ENCODE results near the gene ATXN2.
A peak's percentile ranks its signal among the peaks of the same experiment; 100 is the strongest.
"Not testable (repeated sequence)": the region's sequence is repeated elsewhere in the genome, so short reads cannot be mapped to it uniquely, and the experiment has no call there.

Gene ATXN2, protein sequence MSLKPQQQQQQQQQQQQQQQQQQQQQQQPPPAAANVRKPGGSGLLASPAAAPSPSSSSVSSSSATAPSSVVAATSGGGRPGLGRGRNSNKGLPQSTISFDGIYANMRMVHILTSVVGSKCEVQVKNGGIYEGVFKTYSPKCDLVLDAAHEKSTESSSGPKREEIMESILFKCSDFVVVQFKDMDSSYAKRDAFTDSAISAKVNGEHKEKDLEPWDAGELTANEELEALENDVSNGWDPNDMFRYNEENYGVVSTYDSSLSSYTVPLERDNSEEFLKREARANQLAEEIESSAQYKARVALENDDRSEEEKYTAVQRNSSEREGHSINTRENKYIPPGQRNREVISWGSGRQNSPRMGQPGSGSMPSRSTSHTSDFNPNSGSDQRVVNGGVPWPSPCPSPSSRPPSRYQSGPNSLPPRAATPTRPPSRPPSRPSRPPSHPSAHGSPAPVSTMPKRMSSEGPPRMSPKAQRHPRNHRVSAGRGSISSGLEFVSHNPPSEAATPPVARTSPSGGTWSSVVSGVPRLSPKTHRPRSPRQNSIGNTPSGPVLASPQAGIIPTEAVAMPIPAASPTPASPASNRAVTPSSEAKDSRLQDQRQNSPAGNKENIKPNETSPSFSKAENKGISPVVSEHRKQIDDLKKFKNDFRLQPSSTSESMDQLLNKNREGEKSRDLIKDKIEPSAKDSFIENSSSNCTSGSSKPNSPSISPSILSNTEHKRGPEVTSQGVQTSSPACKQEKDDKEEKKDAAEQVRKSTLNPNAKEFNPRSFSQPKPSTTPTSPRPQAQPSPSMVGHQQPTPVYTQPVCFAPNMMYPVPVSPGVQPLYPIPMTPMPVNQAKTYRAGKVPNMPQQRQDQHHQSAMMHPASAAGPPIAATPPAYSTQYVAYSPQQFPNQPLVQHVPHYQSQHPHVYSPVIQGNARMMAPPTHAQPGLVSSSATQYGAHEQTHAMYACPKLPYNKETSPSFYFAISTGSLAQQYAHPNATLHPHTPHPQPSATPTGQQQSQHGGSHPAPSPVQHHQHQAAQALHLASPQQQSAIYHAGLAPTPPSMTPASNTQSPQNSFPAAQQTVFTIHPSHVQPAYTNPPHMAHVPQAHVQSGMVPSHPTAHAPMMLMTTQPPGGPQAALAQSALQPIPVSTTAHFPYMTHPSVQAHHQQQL

DNA sequence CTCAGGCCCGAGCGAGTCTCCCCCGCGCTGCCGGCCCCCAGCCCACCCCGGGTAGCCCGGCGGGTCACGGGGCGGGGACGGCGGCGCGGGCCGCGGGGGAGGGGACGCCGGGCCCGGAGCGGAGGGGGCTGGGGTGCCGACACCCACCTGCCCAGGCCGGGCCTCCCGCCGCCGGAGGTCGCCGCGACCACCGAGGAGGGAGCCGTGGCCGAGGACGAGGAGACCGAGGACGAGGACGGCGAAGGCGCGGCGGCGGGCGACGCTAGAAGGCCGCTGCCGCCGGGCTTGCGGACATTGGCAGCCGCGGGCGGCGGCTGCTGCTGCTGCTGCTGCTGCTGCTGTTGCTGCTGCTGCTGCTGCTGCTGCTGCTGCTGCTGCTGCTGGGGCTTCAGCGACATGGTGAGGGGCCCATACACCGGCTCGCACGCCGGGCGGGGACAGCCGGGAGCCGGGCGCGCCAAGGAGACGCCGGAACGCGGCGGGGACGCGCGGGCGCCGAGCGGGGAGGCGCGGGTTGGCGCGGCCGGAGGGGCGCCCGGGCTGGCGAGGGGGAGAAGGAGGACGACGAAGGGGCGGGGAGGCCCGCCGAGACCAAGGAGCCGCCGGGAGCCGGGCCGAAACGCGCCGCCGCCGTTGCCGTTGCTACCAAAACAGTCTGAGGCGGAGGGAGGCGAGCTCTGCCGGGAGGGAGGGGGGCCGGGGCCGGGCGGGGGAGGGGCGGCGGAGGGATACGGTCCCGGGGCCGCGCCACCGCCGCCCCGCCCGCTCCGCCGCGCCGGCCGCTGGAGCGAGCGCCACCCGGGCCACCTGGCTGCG is at the start of gene ATXN2:
ATXN2 (minus strand) TSS at position 679 of the 816 bp plus-strand sequence; CDS start at position 398, 281 bp downstream.
- DNase-seq, result peak; percentile 67

DNA sequence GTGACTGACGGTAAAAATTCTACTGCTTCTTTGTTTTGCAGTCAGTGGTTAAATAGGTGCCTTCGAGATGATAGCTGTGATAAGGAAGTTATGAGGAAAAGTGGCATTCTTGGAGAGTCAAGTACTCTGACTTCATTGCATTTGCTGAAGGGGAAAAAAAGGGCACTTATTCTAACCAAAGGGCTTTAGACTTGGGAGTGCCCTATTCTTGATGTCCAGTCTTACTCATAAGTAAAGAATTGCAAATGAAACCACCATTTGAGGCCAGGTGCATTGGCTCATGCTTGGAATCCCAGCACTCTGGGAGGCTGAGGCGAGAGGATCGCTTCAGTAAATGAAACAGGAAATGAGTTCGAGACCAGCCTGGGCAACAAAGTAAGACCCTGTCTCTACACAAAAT is 46.3 kb upstream of the ATXN2 start:
- no peak for DNase-seq

DNA sequence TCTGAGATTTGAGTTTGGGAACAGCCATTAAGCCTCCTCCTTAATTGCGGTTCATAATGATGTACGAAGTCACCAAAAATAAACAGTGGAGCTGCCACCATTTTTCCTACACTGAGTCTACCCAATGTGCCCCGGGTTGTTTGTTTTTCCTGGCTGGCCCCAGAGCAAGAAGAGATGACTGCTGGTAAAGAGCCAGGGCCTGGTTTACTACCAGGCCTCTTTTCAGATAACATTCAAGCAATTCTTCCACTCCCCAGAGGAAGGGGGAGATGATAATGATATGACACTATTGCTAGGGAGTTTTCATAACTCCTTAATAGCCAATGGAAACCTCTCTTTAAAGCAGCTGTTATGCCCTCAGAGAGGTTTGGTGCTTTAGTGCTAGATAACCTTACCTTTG is 44.3 kb upstream of the ATXN2 start:
- DNase-seq, result no peak

GRCh38 chr12:111642681-111643426 is 43.7 kb upstream of the ATXN2 start:
- DNase-seq, result no peak

DNA sequence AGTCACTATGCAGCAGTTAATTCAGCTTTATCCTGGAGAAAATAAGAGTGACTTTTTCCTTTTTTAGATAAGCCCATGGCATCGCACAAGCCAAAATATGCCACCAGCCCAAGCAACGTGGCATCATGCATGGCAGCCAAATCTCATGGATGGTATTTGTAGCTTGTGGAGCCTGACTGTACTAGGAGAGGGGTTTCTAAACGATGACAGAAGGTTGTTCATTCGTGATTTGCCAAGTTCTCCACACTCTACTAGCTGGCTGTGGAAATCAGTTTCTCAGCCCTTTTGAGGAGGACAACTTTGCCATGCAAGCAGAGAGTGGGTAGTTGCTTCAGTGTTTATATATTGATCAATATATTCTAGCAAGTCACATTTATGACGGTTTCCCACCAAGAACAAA is 41.4 kb upstream of the ATXN2 start:
- no peak for DNase-seq

GRCh38 chr12:111638556-111638955 is 39.4 kb upstream of the ATXN2 start:
- no peak for DNase-seq

DNA sequence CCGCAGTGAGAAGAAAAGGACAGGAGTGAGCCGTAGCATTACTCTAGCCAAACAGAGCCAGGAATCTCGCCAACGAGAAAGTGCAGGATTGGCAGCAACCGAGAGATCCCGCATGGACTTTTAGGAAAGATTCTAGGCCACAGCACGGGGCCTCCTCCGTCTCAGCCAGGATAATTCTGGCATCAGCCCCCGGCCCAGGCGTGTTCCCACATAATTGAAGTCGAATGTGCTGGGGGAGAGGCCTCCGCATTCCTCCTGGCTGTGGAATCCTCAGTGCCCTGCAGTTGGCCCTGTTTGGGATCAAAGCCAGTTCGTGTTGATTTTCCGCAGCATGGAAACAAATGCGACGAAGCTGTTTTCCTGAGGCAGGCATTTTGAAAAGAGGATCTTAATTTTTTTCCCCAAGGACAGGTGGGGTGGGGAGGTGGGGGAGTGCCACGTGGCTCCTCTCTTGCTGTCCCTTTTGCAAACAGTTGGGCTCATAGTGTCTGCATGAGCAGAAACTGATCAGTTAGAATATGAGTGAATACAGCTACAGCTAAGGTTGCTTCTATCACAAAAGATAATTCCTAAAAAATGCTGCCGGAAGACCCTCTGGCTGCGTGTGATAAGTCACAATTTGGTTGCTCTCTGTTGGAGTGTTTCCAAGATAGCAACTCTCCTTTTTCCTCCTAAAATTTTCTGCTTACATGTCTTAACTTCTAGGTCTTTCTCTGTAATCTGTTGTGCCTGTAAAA is 37.3 kb upstream of the ATXN2 start:
- no peak for DNase-seq

DNA sequence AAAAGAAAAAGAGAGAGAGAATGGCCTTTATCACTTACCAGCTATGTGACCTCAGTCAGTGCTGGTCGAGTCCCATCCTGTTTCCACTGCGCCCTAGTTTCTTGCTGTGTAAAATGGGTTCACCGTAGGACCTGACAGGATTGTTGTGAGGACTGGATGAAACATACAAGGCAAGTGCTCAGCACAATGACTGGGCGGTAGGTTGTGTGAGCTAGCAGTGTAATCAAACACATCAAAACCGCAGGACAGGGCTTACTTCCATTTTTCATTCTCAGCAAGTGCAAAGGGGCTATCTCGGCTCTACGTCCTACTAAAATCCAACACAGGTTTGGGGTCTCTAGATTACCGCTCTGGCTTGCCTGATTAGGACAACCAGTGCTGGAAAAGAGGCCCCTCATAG is 36.4 kb upstream of the ATXN2 start:
- no peak for DNase-seq

GRCh38 chr12:111628505-111629260 is 29.6 kb upstream of the ATXN2 start:
- no peak for DNase-seq

- no peak for DNase-seq
Measured at GRCh38 chr12:111626230-111626629, 27.1 kb upstream of the ATXN2 start.

DNA sequence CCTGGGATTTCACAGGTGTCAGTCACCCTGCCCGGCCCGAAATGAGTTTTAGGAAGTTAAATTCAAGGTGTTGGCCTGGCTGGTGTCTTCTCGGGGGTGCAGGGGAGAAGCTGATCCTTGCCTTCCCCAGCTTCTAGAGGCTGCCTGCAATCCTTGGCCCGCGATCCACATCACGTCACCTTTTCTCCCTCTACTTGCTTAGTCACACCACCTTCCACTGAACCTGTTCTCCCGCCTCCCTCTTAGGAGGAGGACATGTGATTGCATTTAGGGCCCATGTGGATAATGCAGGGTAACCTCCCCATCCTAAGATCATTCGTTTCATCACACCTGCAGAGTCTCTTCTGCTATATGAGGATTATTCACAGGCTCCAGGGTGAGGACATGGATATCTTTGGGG is 25.4 kb upstream of the ATXN2 start:
- DNase-seq, result no peak

- not testable (repeated sequence) for DNase-seq
Measured at GRCh38 chr12:111617841-111618240, 18.7 kb upstream of the ATXN2 start.

DNA sequence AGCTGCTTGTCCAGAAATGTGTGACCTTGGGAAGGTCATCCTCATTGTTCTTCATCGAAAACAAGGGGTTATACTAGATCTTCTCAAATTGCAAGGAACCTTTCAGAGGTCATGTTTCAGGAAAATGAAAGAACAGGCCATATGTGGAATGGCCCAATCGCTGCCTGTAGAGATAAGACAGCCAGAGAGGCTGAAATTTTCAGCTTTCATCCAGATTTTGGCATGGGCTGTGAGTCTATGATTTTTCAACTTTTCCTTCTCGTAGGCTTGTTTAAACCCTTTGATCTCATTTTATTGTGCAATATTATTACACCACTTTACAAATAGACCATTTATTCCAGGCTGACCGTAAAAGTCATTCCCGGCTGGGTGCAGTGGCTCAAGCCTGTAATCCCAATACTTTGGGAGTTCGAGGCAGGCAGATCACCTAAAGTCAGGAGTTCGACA is 17.1 kb upstream of the ATXN2 start:
- DNase-seq, result no peak

- no peak for DNase-seq
Measured at GRCh38 chr12:111607239-111607638, 8.1 kb upstream of the ATXN2 start.

- DNase-seq, result no peak
Measured at GRCh38 chr12:111606767-111607230, 7.7 kb upstream of the ATXN2 start.

GRCh38 chr12:111605911-111606766 is 7.0 kb upstream of the ATXN2 start:
- no peak for DNase-seq

DNA sequence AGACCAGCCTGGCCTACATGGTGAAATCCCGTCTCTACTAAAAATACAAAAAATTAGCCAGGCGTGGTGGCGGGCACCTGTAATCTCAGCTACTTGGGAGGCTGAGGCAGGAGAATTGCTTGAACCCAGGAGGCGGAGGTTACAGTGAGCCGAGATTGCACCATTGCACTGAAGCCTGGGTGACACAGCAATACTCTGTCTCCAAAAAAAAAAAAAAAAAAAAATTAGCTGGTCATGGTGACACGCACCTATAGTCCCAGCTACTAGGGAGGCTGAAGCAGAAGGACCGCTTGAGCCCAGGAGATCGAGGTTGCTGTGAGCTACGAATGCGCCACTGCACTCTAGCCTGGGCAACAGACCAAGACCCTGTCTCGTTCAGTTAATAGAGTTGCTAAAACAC is 3.7 kb upstream of the ATXN2 start:
- not testable (repeated sequence) for DNase-seq

- no peak for DNase-seq
Measured at GRCh38 chr12:111602348-111602747, 3.2 kb upstream of the ATXN2 start.

GRCh38 chr12:111600986-111601385 is 1.9 kb upstream of the ATXN2 start:
- not testable (repeated sequence) for DNase-seq
